K562 (cell line): ENCODE data around the gene P2RX3. TPM values are rescaled to one million over a fixed set of nuclear protein-coding genes. Genes with fewer than 3 reads are reported as not detected.

Source experiments
- BCOR ChIP-seq: fragments of 450-650 bp; IDR thresholded peaks from 2 replicates; pipeline ENCODE4 v1.6.1; 2016
- ESRRA ChIP-seq: fragments of 450-650 bp; IDR thresholded peaks from 2 replicates; pipeline ENCODE4 v1.6.1; 2014; ENCODE audit warnings: low read depth, mild to moderate bottlenecking, moderate library complexity, borderline replicate concordance
- FOS ChIP-seq: IDR thresholded peaks from 3 replicates; pipeline ENCODE4 v1.6.1; 2011; ENCODE audit not compliant: insufficient read length; ENCODE audit errors: extremely low read depth
- JUNB ChIP-seq: fragments of 450-650 bp; formaldehyde crosslinking; conservative IDR thresholded peaks from 2 replicates; pipeline ENCODE4 v1.4.0; 2020; ENCODE audit warnings: mild to moderate bottlenecking
- MCM2 ChIP-seq: fragments of 450-650 bp; IDR thresholded peaks from 2 replicates; pipeline ENCODE4 v1.6.1; 2017; ENCODE audit warnings: low read depth, mild to moderate bottlenecking
- NCOA4 ChIP-seq: fragments of 450-650 bp; IDR thresholded peaks from 2 replicates; pipeline ENCODE4 v1.6.1; 2018; ENCODE audit warnings: mild to moderate bottlenecking; ENCODE audit not compliant: partially characterized antibody
- NFIC ChIP-seq: fragments of 450-650 bp; IDR thresholded peaks from 2 replicates; pipeline ENCODE4 v1.6.1; 2017; ENCODE audit warnings: mild to moderate bottlenecking, inconsistent platforms
- NFRKB ChIP-seq: fragments of 450-650 bp; IDR thresholded peaks from 2 replicates; pipeline ENCODE4 v1.6.1; 2016; ENCODE audit warnings: low read depth
- PHB2 ChIP-seq: fragments of 450-650 bp; IDR thresholded peaks from 2 replicates; pipeline ENCODE4 v1.6.1; 2017; ENCODE audit warnings: low read depth
- PPARD ChIP-seq: fragments of 250-450 bp; sonication (Bioruptor Pico); IDR thresholded peaks from 2 replicates; pipeline ENCODE4 v1.8.0; 2022; ENCODE audit warnings: inconsistent platforms, mild to moderate bottlenecking, moderate library complexity
- ZMIZ1 ChIP-seq, 2 experiments: fragments of 150-350 bp in 1 of 2; IDR thresholded peaks; 2 replicates each; pipeline ENCODE4 v1.6.1; 2012 to 2016; ENCODE audit warnings: low read depth in 2 of 2, low read length in 2 of 2, mild to moderate bottlenecking in 1 of 2, moderate library complexity in 1 of 2
- ZNF143 ChIP-seq: sonication (generic); formaldehyde crosslinking; IDR thresholded peaks from 2 replicates; pipeline ENCODE4 v1.9.0; 2022; ENCODE audit warnings: mild to moderate bottlenecking, missing genetic modification reagents
- ZNF277 ChIP-seq: fragments of 250-450 bp; sonication (Bioruptor Pico); IDR thresholded peaks from 2 replicates; pipeline ENCODE4 v1.8.0; 2022; ENCODE audit warnings: inconsistent platforms, mild to moderate bottlenecking, moderate library complexity, borderline replicate concordance
- ZNF707 ChIP-seq: fragments of 250-450 bp; sonication (Bioruptor Pico); conservative IDR thresholded peaks from 2 replicates; pipeline ENCODE4 v1.8.0; 2022; ENCODE audit warnings: inconsistent platforms, mild to moderate bottlenecking, moderate library complexity
- ZNF764 ChIP-seq: fragments of 250-450 bp; sonication (Bioruptor Pico); IDR thresholded peaks from 2 replicates; pipeline ENCODE4 v1.4.0; 2020; ENCODE audit warnings: low read depth, mild to moderate bottlenecking, moderate library complexity
- polyA plus RNA-seq, 8 experiments: library from polyadenylated mRNA; depleted of rRNA in 4 of 8; stranded (reverse) in 5 of 8; unstranded in 3 of 8; fragments of >200 nt; fragmentation: Nextera tagmentation in 2 of 8; fragmentation: Illumina TruSeq in 1 of 8; extraction: Ambion mirVana in 2 of 8; extraction: Trizol in 1 of 8; gene quantifications; 2 replicates each; pipeline versions ENCODE4 v1.2.1 to v1.2.3, GENCODE V29; 2011 to 2014; ENCODE audit warnings: inconsistent platforms in 1 of 8, missing spikeins in 1 of 8
- total RNA-seq, 7 experiments: library from RNA; depleted of rRNA in 6 of 7; stranded (reverse); fragments of >200 nt in 6 of 7; fragmentation: Illumina TruSeq in 2 of 7; extraction: Trizol in 2 of 7; gene quantifications; 2 replicates each; pipeline versions ENCODE4 v1.2.1 to v1.2.3, GENCODE V29; 2011 to 2021; ENCODE audit warnings: low replicate concordance in 1 of 7
- TF ChIP-seq, protein P1 (sequence below): fragments of 450-650 bp; formaldehyde crosslinking; IDR thresholded peaks from 2 replicates; pipeline ENCODE4 v1.4.0; 2020; ENCODE audit warnings: mild to moderate bottlenecking, moderate library complexity
- TF ChIP-seq, protein P2 (sequence below): fragments of 250-450 bp; sonication (Bioruptor Pico); IDR thresholded peaks from 2 replicates; pipeline ENCODE4 v1.5.0; 2021; ENCODE audit warnings: mild to moderate bottlenecking, borderline replicate concordance
- TF ChIP-seq, protein P3 (sequence below): fragments of 250-450 bp; sonication (Bioruptor Pico); IDR thresholded peaks from 2 replicates; pipeline ENCODE4 v1.9.0; 2021; ENCODE audit warnings: mild to moderate bottlenecking

P2RX3 gene
- total and polyA plus RNA-seq, 9 of the 15 experiments (the other 6 are each of a cell fraction or from before 2014, with no cell fraction given) = not detected

DNA sequence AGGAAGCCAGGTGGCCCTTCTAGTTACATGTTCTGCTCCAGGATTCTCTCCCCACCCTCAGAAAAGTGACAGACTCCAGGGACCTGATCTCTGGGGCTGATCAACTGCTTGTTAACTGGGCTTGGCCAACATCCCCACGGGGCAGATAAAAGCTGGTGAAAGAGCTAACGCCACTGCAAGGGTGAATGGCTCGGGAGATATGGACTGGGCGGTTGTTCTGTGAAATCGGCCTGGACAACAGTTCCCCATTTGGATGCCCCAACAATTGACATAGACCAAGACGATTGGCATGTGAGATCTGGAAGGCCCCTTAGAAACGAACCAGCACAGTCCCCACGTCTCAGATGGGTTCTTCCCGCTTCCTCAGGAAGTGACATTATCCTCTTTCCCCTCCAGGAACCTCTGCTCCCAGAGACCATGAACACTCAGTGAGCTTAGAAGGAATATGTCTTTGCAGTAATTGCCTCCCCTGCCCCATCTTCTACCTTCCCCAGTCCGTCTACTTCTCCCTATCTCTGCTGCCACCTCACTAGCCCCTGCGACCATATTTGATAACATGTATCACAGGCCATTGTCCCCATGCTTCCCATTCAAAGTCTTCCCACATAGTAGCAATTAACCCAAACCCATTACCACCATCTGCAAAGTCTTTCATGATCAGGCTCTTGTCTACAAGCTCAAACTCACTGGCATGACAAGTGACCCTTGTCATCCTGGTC, 57.9 kb downstream of the P2RX3 start (continued):
- TF ChIP-seq ZMIZ1 (IDR thresholded peaks at IDR 0.05; ENCODE audit: low read depth in 2 of 2, low read length in 2 of 2) = no peak; a peak in 1 of 4 replicates
- TF ChIP-seq PHB2 = no peak
- TF ChIP-seq ZNF143 = no peak
- TF ChIP-seq, protein P1, sequence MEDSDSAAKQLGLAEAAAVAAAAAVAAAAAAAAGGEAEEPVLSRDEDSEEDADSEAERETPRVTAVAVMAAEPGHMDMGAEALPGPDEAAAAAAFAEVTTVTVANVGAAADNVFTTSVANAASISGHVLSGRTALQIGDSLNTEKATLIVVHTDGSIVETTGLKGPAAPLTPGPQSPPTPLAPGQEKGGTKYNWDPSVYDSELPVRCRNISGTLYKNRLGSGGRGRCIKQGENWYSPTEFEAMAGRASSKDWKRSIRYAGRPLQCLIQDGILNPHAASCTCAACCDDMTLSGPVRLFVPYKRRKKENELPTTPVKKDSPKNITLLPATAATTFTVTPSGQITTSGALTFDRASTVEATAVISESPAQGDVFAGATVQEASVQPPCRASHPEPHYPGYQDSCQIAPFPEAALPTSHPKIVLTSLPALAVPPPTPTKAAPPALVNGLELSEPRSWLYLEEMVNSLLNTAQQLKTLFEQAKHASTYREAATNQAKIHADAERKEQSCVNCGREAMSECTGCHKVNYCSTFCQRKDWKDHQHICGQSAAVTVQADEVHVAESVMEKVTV (CRISPR knock-in tag) = no peak
- peak; percentile 55 for TF ChIP-seq NFIC
- no peak for TF ChIP-seq ZNF764 (CRISPR knock-in tag)
- no peak for TF ChIP-seq BCOR
- TF ChIP-seq NFRKB = no peak
- TF ChIP-seq NCOA4 = no peak
- TF ChIP-seq ZNF277 (CRISPR knock-in tag) = no peak
- no peak for TF ChIP-seq MCM2
- TF ChIP-seq, protein P2, sequence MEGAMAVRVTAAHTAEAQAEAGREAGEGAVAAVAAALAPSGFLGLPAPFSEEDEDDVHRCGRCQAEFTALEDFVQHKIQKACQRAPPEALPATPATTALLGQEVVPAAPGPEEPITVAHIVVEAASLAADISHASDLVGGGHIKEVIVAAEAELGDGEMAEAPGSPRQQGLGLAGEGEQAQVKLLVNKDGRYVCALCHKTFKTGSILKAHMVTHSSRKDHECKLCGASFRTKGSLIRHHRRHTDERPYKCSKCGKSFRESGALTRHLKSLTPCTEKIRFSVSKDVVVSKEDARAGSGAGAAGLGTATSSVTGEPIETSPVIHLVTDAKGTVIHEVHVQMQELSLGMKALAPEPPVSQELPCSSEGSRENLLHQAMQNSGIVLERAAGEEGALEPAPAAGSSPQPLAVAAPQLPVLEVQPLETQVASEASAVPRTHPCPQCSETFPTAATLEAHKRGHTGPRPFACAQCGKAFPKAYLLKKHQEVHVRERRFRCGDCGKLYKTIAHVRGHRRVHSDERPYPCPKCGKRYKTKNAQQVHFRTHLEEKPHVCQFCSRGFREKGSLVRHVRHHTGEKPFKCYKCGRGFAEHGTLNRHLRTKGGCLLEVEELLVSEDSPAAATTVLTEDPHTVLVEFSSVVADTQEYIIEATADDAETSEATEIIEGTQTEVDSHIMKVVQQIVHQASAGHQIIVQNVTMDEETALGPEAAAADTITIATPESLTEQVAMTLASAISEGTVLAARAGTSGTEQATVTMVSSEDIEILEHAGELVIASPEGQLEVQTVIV (CRISPR knock-in tag) = 0 out of 2 replicates have a peak, but pooled peaks have one; percentile 12
- no peak for TF ChIP-seq JUNB (CRISPR knock-in tag)
- TF ChIP-seq ESRRA = no peak
- TF ChIP-seq FOS = no peak
- TF ChIP-seq, protein P3, sequence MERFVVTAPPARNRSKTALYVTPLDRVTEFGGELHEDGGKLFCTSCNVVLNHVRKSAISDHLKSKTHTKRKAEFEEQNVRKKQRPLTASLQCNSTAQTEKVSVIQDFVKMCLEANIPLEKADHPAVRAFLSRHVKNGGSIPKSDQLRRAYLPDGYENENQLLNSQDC = no peak
- TF ChIP-seq PPARD = no peak
- no peak for TF ChIP-seq ZNF707 (CRISPR knock-in tag)
